GM10248 (cell line): ENCODE data around the gene SLC7A1.
"Not testable (repeated sequence)": the region's sequence is repeated elsewhere in the genome, so short reads cannot be mapped to it uniquely, and the experiment has no call there.

Experiments used
- CTCF ChIA-PET: fragments of 300-600 bp; sonication (Branson Sonifier 250); formaldehyde crosslinking; extraction: SDS; loops from one replicate; lab custom pipeline; 2021; ENCODE audit warnings: antibody characterized with exemption; lab: Yijun Ruan, JAX
- POLR2A ChIA-PET: fragments of 350-650 bp; sonication (Branson Sonifier 250); formaldehyde crosslinking; extraction: SDS; loops from one replicate; lab custom pipeline; 2020; ENCODE audit warnings: antibody characterized with exemption; lab: Yijun Ruan, JAX
- DNase-seq: peaks from one replicate; pipeline ENCODE4 v3.0.0; 2012; ENCODE audit errors: extremely low spot score
- CTCF ChIP-seq: IDR thresholded peaks from 2 replicates; pipeline ENCODE4 v1.5.1; 2012; ENCODE audit warnings: mild to moderate bottlenecking, low read depth; ENCODE audit errors: extremely low read depth, missing control alignments, control extremely low read depth

The SLC7A1 gene

GRCh38 chr13:29595380-29596063 is at the start of gene SLC7A1:
SLC7A1 (minus strand) TSS chr13:29595688; CDS start chr13:29536188, 59,500 bp downstream.
- DNase-seq, result peak; percentile 95
- ChIA-PET POLR2A (no interaction called here), CTCF (interaction anchor here (0.7 to 1.8 kb wide), 8 partner anchors 9 to 537 kb away, joined by 3 to 6 read pairs (median 3); no protein-coding TSS in a partner anchor)

GRCh38 chr13:29640665-29641064 is 45.2 kb upstream of the SLC7A1 start:
- DNase-seq, result no peak
- POLR2A ChIA-PET, result no interaction called here
- CTCF ChIA-PET, result no interaction called here
- TF ChIP-seq CTCF, result no peak

More at GRCh38 chr13:29595380-29596063, at the start of gene SLC7A1:
- no peak for TF ChIP-seq CTCF

- POLR2A ChIA-PET, CTCF ChIA-PET, DNase-seq: not testable (repeated sequence)
These were observed 41.3 kb upstream of the SLC7A1 start for GRCh38 chr13:29636831-29637230.

GRCh38 chr13:29624997-29625396 is 29.5 kb upstream of the SLC7A1 start:
- POLR2A ChIA-PET, result no interaction called here
- CTCF ChIA-PET, result no interaction called here

GRCh38 chr13:29621841-29622240 is 26.4 kb upstream of the SLC7A1 start:
- ChIA-PET CTCF (no interaction called here), POLR2A (no interaction called here)
- no peak for TF ChIP-seq CTCF
- DNase-seq, result no peak

More at GRCh38 chr13:29624997-29625396, 29.5 kb upstream of the SLC7A1 start:
- DNase-seq, result no peak
- TF ChIP-seq CTCF, result no peak

- TF ChIP-seq CTCF, result no peak
- CTCF ChIA-PET, result interaction anchor here (0.6 kb wide), 1 partner anchor 307 kb away, joined by 3 read pairs; no protein-coding TSS in a partner anchor
- POLR2A ChIA-PET, result no interaction called here
- no peak for DNase-seq
These were observed 25.7 kb upstream of the SLC7A1 start for GRCh38 chr13:29621051-29621800.

- no peak for TF ChIP-seq CTCF
- CTCF ChIA-PET, result no interaction called here
These were observed 24.5 kb upstream of the SLC7A1 start for GRCh38 chr13:29619995-29620394.

More at GRCh38 chr13:29619995-29620394, 24.5 kb upstream of the SLC7A1 start:
- POLR2A ChIA-PET, result no interaction called here
- no peak for DNase-seq
